WTC11 (cell line): Measurements from ENCODE around the gene DDB1. TPM values are rescaled to one million over a fixed set of nuclear protein-coding genes. Genes with fewer than 3 reads are reported as not detected.

Experiments used
- ATAC-seq: fragments of 200-7000 bp; cut with Tn5 transposase; 2 replicates; pipeline ENCODE4 v1.10.0; 2021; ENCODE audit warnings: mild to moderate bottlenecking, moderate library complexity
- CTCF ChIA-PET: fragments of 300-600 bp; sonication (Branson Sonifier 250); formaldehyde crosslinking; loops from one replicate; lab custom pipeline; 2021; ENCODE audit warnings: antibody characterized with exemption; lab: Charles Lee
- POLR2A ChIA-PET: fragments of 350-600 bp; sonication (Branson Sonifier 250); formaldehyde crosslinking; loops from one replicate; lab custom pipeline; 2021; ENCODE audit warnings: antibody characterized with exemption; lab: Charles Lee
- DNase-seq: peaks from one replicate; pipeline ENCODE4 v3.0.0; 2021; ENCODE audit warnings: low spot score
- H3K27ac Mint-ChIP-seq: 2 replicates; pipeline ENCODE4 v1.8.0; 2021; ENCODE audit warnings: mixed read lengths
- H3K27me3 Mint-ChIP-seq: 2 replicates; pipeline ENCODE4 v1.8.0; 2021; ENCODE audit warnings: low read depth, mild to moderate bottlenecking, moderate library complexity, mixed read lengths
- H3K36me3 Mint-ChIP-seq: 2 replicates; pipeline ENCODE4 v1.8.0; 2021; ENCODE audit warnings: mixed read lengths
- H3K4me1 Mint-ChIP-seq: 2 replicates; pipeline ENCODE4 v1.8.0; 2022; ENCODE audit warnings: mixed read lengths
- H3K4me3 Mint-ChIP-seq: 2 replicates; pipeline ENCODE4 v1.8.0; 2021; ENCODE audit warnings: mild to moderate bottlenecking, moderate library complexity, mixed read lengths
- H3K9me3 Mint-ChIP-seq: 2 replicates; pipeline ENCODE4 v1.8.0; 2021; ENCODE audit warnings: mixed read lengths
- ATF3 ChIP-seq: sonication (generic); formaldehyde crosslinking; conservative IDR thresholded peaks from 2 replicates; pipeline ENCODE4 v1.8.1; 2022; ENCODE audit warnings: mild to moderate bottlenecking, missing genetic modification reagents
- CREB1 ChIP-seq: sonication (generic); formaldehyde crosslinking; IDR thresholded peaks from 2 replicates; pipeline ENCODE4 v1.8.0; 2023; ENCODE audit warnings: mild to moderate bottlenecking, missing genetic modification reagents
- E2F1 ChIP-seq: sonication (generic); formaldehyde crosslinking; IDR thresholded peaks from 2 replicates; pipeline ENCODE4 v1.8.0; 2022; ENCODE audit warnings: mild to moderate bottlenecking, missing genetic modification reagents
- ERG ChIP-seq: fragments of 250-450 bp; sonication (Bioruptor Pico); IDR thresholded peaks from 2 replicates; pipeline ENCODE4 v1.8.0; 2021; ENCODE audit warnings: mild to moderate bottlenecking
- ESRRA ChIP-seq: sonication (generic); formaldehyde crosslinking; IDR thresholded peaks from 2 replicates; pipeline ENCODE4 v1.8.1; 2022; ENCODE audit warnings: mild to moderate bottlenecking, missing genetic modification reagents, borderline replicate concordance
- FOXP4 ChIP-seq: sonication (generic); formaldehyde crosslinking; IDR thresholded peaks from 2 replicates; pipeline ENCODE4 v1.8.0; 2022; ENCODE audit warnings: mild to moderate bottlenecking, missing genetic modification reagents
- GABPB1 ChIP-seq: sonication (generic); formaldehyde crosslinking; IDR thresholded peaks from 2 replicates; pipeline ENCODE4 v1.8.1; 2023; ENCODE audit warnings: mild to moderate bottlenecking, missing genetic modification reagents
- GRHL2 ChIP-seq: fragments of 250-450 bp; sonication (Bioruptor Pico); IDR thresholded peaks from 2 replicates; pipeline ENCODE4 v1.8.0; 2022; ENCODE audit warnings: mild to moderate bottlenecking, moderate library complexity; ENCODE audit not compliant: insufficient replicate concordance, severe bottlenecking
- NFYB ChIP-seq: sonication (generic); formaldehyde crosslinking; conservative IDR thresholded peaks from 2 replicates; pipeline ENCODE4 v1.8.0; 2022; ENCODE audit warnings: low read depth, missing genetic modification reagents
- OVOL2 ChIP-seq: fragments of 250-450 bp; sonication (Bioruptor Pico); IDR thresholded peaks from 2 replicates; pipeline ENCODE4 v1.9.0; 2021; ENCODE audit warnings: mild to moderate bottlenecking, borderline replicate concordance
- SOX15 ChIP-seq: fragments of 250-450 bp; sonication (Bioruptor Pico); IDR thresholded peaks from 2 replicates; pipeline ENCODE4 v1.9.0; 2021; ENCODE audit warnings: mild to moderate bottlenecking
- TP53 ChIP-seq: sonication (generic); formaldehyde crosslinking; IDR thresholded peaks from 2 replicates; pipeline ENCODE4 v1.8.1; 2023; ENCODE audit warnings: mild to moderate bottlenecking, missing genetic modification reagents
- ZMAT4 ChIP-seq: fragments of 250-450 bp; sonication (Bioruptor Pico); IDR thresholded peaks from 2 replicates; pipeline ENCODE4 v1.9.0; 2021; ENCODE audit warnings: mild to moderate bottlenecking
- ZNF281 ChIP-seq: sonication (generic); formaldehyde crosslinking; IDR thresholded peaks from 2 replicates; pipeline ENCODE4 v1.8.0; 2023; ENCODE audit warnings: mild to moderate bottlenecking, missing genetic modification reagents
- ZNF532 ChIP-seq: fragments of 250-450 bp; sonication (Bioruptor Pico); IDR thresholded peaks from 2 replicates; pipeline ENCODE4 v1.9.0; 2021; ENCODE audit warnings: mild to moderate bottlenecking, borderline replicate concordance
- ZSCAN18 ChIP-seq: fragments of 250-450 bp; sonication (Bioruptor Pico); IDR thresholded peaks from 2 replicates; pipeline ENCODE4 v2.1.2; 2022; ENCODE audit warnings: mild to moderate bottlenecking, moderate library complexity
- total RNA-seq: library from RNA; stranded (reverse); gene quantifications from 3 replicates; pipeline ENCODE4 v1.2.3, GENCODE V29; 2021

DDB1 gene
- total RNA-seq, 1 experiment from 2014 or later, result 316 TPM

GRCh38 chr11:61368646-61369045 is 35.7 kb upstream of the DDB1 start:
- no peak overlapping the region for H3K27ac Mint-ChIP-seq
- TF ChIP-seq GABPB1 (CRISPR knock-in tag), result no peak
- no peak for TF ChIP-seq ZSCAN18
- no peak for TF ChIP-seq ZNF532 (CRISPR knock-in tag)
- TF ChIP-seq E2F1, result no peak
- TF ChIP-seq NFYB (CRISPR knock-in tag), result no peak
- TF ChIP-seq FOXP4 (CRISPR knock-in tag), result no peak
- no peak for TF ChIP-seq ATF3
- TF ChIP-seq ZNF281 (CRISPR knock-in tag), result no peak
- TF ChIP-seq ZMAT4 (CRISPR knock-in tag), result no peak
- TF ChIP-seq CREB1 (CRISPR knock-in tag), result no peak
- TF ChIP-seq ERG (CRISPR knock-in tag), result no peak
- no peak for TF ChIP-seq GRHL2 (CRISPR knock-in tag)
- TF ChIP-seq ESRRA, result no peak
- no peak for TF ChIP-seq SOX15
- TF ChIP-seq TP53 (CRISPR knock-in tag), result no peak
- no peak for TF ChIP-seq OVOL2 (CRISPR knock-in tag)
- ChIA-PET CTCF (no interaction called here), POLR2A (no interaction called here)
- no peak overlapping the region for H3K4me3 Mint-ChIP-seq
- ATAC-seq (no peak), DNase-seq (no peak)
- peaks cover 13% of the 10 kb centered on the region for H3K9me3 Mint-ChIP-seq
- H3K36me3 Mint-ChIP-seq, result peaks cover 86% of the 10 kb centered on the region
- peaks cover 2% of the 10 kb centered on the region for H3K4me1 Mint-ChIP-seq
- no peaks in the 10 kb centered on the region for H3K27me3 Mint-ChIP-seq
